Vagina (tissue), 2 donors: Measurements from ENCODE around the gene APOC3.

ENCODE experiments used
- POLR2AphosphoS5 ChIP-seq, 2 donors: sonication (generic); formaldehyde crosslinking; IDR thresholded peaks; one replicate each; pipeline ENCODE4 v1.9.0; 2017; ENCODE audit warnings: antibody characterized with exemption in 2 of 2, mild to moderate bottlenecking in 2 of 2, low read depth in 1 of 2; ENCODE audit not compliant: insufficient read depth in 1 of 2
- TF ChIP-seq, protein P1 (sequence below), 3 experiments: fragments of 450-650 bp in 2 of 3; fragments of 200-600 bp in 1 of 3; sonication (generic) in 1 of 3; IDR thresholded peaks; one replicate each; pipeline ENCODE4 v1.5.1; 2017 to 2019; ENCODE audit warnings: antibody characterized with exemption in 3 of 3, mild to moderate bottlenecking in 2 of 3, moderate library complexity in 2 of 3

DNA sequence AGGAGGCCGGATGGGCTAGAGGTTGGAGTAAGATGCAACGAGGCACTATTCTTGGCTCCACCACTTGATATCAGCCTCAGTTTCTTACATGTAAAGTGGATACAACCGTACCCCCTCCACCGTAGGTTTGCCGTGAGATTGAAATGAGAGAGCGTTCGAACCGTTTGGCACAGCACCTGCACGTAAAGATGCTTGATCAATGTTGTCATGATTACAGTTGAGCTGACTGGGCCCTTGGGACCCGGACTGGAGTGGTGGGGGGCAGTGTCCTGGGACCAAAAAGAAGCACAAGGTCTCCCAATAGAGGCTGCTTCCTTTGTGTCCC lies 3.7 kb downstream of the APOC3 start:
- TF ChIP-seq, protein P1, sequence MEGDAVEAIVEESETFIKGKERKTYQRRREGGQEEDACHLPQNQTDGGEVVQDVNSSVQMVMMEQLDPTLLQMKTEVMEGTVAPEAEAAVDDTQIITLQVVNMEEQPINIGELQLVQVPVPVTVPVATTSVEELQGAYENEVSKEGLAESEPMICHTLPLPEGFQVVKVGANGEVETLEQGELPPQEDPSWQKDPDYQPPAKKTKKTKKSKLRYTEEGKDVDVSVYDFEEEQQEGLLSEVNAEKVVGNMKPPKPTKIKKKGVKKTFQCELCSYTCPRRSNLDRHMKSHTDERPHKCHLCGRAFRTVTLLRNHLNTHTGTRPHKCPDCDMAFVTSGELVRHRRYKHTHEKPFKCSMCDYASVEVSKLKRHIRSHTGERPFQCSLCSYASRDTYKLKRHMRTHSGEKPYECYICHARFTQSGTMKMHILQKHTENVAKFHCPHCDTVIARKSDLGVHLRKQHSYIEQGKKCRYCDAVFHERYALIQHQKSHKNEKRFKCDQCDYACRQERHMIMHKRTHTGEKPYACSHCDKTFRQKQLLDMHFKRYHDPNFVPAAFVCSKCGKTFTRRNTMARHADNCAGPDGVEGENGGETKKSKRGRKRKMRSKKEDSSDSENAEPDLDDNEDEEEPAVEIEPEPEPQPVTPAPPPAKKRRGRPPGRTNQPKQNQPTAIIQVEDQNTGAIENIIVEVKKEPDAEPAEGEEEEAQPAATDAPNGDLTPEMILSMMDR (IDR thresholded peaks at IDR 0.05): no peak
- no peak for TF ChIP-seq POLR2AphosphoS5 (IDR thresholded peaks at IDR 0.05; ENCODE audit: insufficient read depth in 1 of 2, low read depth in 1 of 2)
